ENCODE data around the gene LRRC4C.

LRRC4C gene

GRCh38 chr11:40166892-40167291, 1292.6 kb downstream of the LRRC4C start:
- no CpG with 5 or more reads among the region's 4 CpGs for WGBS, 2 donors (ENCODE audit: extremely low coverage in 2 of 2, insufficient read length in 2 of 2, insufficient replicate concordance in 1 of 2)
- Histone ChIP-seq H3K4me1 (ENCODE audit: control insufficient read depth in 2 of 2, insufficient read depth in 1 of 2, low read depth in 1 of 2, low read length in 2 of 2) (peaks cover 2 to 23% of the 10 kb centered on the region in 2 donors), H3K9me3 (replicated peaks in 1 of 2; ENCODE audit: control insufficient read depth in 2 of 2, insufficient read depth in 1 of 2, low read depth in 1 of 2, low read length in 2 of 2) (no peaks in the 10 kb centered on the region), H4K91ac (ENCODE audit: low read depth, low read length, poor library complexity) (no peak overlapping the region), H2BK5ac (ENCODE audit: low read length) (no peak overlapping the region), H2AK5ac (ENCODE audit: low read depth, low read length) (no peak overlapping the region), H3K27ac (replicated peaks; ENCODE audit: low read length) (no peak overlapping the region), H3K4me2 (ENCODE audit: insufficient read depth, low read length, poor library complexity, severe bottlenecking) (no peak overlapping the region), H3K23ac (ENCODE audit: low read depth, low read length, poor library complexity) (no peak overlapping the region), H3K4me3 (ENCODE audit: low read length in 2 of 2) (no peak overlapping the region), H3K9ac (ENCODE audit: low read depth, low read length, poor library complexity) (no peak overlapping the region), H2BK120ac (ENCODE audit: low read depth, low read length) (no peak overlapping the region), H4K8ac (ENCODE audit: low read depth, low read length) (no peak overlapping the region), H3K18ac (ENCODE audit: low read length) (no peak overlapping the region), H3K27me3 (ENCODE audit: control insufficient read depth in 3 of 3, insufficient read depth in 3 of 3, low read depth in 1 of 3, low read length in 3 of 3) (no peaks in the 10 kb centered on the region), H2BK12ac (ENCODE audit: low read length) (no peak overlapping the region), H2AFZ (ENCODE audit: low read length) (no peak overlapping the region), H3K4ac (ENCODE audit: low read length) (no peak overlapping the region), H3K14ac (ENCODE audit: low read length) (no peak overlapping the region), H3K36me3 (replicated peaks in 1 of 2; ENCODE audit: control insufficient read depth in 2 of 2, insufficient read depth in 2 of 2, low read length in 2 of 2) (no peaks in the 10 kb centered on the region), H3K79me1 (ENCODE audit: low read depth, low read length) (no peaks in the 10 kb centered on the region), H2BK15ac (ENCODE audit: low read length) (no peak overlapping the region)
- no peak for DNase-seq (ENCODE audit: low spot score)

DNA sequence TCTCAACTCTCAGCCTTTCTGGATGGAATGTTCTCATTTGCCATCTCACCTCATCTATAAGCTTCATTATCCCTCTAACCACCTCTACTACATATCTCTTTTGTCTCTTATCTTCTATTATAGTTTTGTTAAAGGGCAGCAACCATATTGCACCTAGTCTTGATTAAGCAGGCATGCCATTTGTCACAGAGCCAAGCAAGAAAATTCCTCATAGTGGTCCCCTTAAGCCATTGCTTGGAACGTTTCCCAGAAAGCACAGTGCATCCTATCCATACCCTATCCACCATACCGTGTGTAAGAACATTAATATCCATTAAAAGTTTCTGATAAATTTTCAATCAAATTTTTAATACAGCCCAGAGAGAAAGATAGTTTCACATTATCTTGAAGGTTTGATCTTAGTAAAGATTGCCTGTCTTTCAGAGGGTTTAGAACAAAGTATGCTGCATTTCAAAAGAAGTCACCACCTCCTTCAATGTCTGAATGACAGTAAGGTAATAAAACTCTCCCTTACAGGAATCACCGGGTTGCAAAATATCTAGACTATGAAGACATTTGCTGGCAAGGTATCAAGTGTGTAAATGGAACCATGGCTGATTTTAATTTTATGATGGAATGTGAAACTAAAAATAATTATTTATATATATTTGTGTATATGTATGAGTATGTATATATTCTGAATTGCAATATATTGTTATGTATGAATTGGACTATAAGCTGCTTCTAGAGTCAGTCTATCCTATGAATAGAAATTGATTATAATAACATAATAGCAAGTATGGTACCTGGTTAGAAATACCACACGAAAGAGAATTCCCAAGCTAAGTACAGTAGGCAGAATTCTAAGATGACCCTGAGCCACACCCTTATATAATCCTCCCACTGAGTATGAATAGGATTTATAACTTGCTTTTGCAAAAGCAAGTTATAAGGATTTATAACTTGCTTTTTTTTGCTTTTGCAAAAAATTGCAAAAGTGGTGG, 1296.3 kb downstream of the LRRC4C start:
- no peaks in the 10 kb centered on the region for H3K36me3 ChIP-seq (replicated peaks in 1 of 2; ENCODE audit: control insufficient read depth in 2 of 2, insufficient read depth in 2 of 2, low read length in 2 of 2)
- H3K18ac ChIP-seq (ENCODE audit: low read length) = no peak overlapping the region
- no peak overlapping the region for H3K4ac ChIP-seq (ENCODE audit: low read length)
- H2AK5ac ChIP-seq (ENCODE audit: low read depth, low read length) = no peak overlapping the region
- H3K14ac ChIP-seq (ENCODE audit: low read length) = no peak overlapping the region
- no peak overlapping the region for H3K23ac ChIP-seq (ENCODE audit: low read depth, low read length, poor library complexity)
- no peak overlapping the region for H2BK12ac ChIP-seq (ENCODE audit: low read length)
- H3K4me1 ChIP-seq (ENCODE audit: control insufficient read depth in 2 of 2, insufficient read depth in 1 of 2, low read depth in 1 of 2, low read length in 2 of 2) = peaks cover under 1 to 16% of the 10 kb centered on the region in 2 donors
- H3K27me3 ChIP-seq (ENCODE audit: control insufficient read depth in 3 of 3, insufficient read depth in 3 of 3, low read depth in 1 of 3, low read length in 3 of 3) = no peaks in the 10 kb centered on the region
- no CpG with 5 or more reads among the region's 4 CpGs for WGBS, 2 donors (ENCODE audit: extremely low coverage in 2 of 2, insufficient read length in 2 of 2, insufficient replicate concordance in 1 of 2)
- no peak overlapping the region for H2BK15ac ChIP-seq (ENCODE audit: low read length)
- no peak for DNase-seq (ENCODE audit: low spot score)
- no peak overlapping the region for H3K9ac ChIP-seq (ENCODE audit: low read depth, low read length, poor library complexity)
- no peak overlapping the region for H3K4me3 ChIP-seq (ENCODE audit: low read length in 2 of 2)
- no peak overlapping the region for H2AFZ ChIP-seq (ENCODE audit: low read length)
- H3K9me3 ChIP-seq (replicated peaks in 1 of 2; ENCODE audit: control insufficient read depth in 2 of 2, insufficient read depth in 1 of 2, low read depth in 1 of 2, low read length in 2 of 2) = no peaks in the 10 kb centered on the region
- H2BK5ac ChIP-seq (ENCODE audit: low read length) = no peak overlapping the region
- H4K8ac ChIP-seq (ENCODE audit: low read depth, low read length) = no peak overlapping the region
- no peak overlapping the region for H2BK120ac ChIP-seq (ENCODE audit: low read depth, low read length)
- H3K79me1 ChIP-seq (ENCODE audit: low read depth, low read length) = no peaks in the 10 kb centered on the region
- no peak overlapping the region for H3K27ac ChIP-seq (replicated peaks; ENCODE audit: low read length)
- no peak overlapping the region for H3K4me2 ChIP-seq (ENCODE audit: insufficient read depth, low read length, poor library complexity, severe bottlenecking)
- no peak overlapping the region for H4K91ac ChIP-seq (ENCODE audit: low read depth, low read length, poor library complexity)

DNA sequence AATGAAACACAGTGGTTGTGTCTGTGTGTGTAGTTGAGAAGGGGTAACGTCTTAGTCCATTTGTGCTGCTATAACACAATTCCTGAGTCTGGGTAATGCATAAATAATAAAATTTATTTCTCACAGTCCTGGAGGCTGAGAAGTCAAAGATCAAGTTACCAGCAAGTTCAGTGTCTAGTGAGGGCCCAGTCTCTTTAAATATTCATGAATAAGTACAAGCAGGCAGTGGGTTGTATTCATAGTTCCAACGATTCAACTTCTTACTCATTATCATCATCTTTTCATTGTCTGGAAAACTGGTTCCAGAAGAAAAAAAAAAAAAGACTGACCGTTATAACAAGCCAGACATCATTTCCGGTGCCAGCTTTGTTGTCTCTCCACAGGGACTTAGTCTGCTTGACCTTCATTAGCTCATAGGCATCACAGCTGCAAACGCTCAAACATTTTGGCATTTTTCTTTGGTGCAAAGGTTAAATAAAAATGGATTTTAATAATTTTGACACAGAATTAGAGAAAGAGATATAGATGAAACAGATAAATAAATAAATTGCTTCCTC, 1297.5 kb downstream of the LRRC4C start:
- Histone ChIP-seq H2AK5ac (ENCODE audit: low read depth, low read length) (no peak overlapping the region), H4K91ac (ENCODE audit: low read depth, low read length, poor library complexity) (no peak overlapping the region), H3K79me1 (ENCODE audit: low read depth, low read length) (no peaks in the 10 kb centered on the region), H3K9me3 (replicated peaks in 1 of 2; ENCODE audit: control insufficient read depth in 2 of 2, insufficient read depth in 1 of 2, low read depth in 1 of 2, low read length in 2 of 2) (no peaks in the 10 kb centered on the region), H3K4ac (ENCODE audit: low read length) (no peak overlapping the region), H2BK120ac (ENCODE audit: low read depth, low read length) (no peak overlapping the region), H3K23ac (ENCODE audit: low read depth, low read length, poor library complexity) (no peak overlapping the region), H3K4me2 (ENCODE audit: insufficient read depth, low read length, poor library complexity, severe bottlenecking) (no peak overlapping the region), H4K8ac (ENCODE audit: low read depth, low read length) (no peak overlapping the region), H3K14ac (ENCODE audit: low read length) (no peak overlapping the region), H2BK12ac (ENCODE audit: low read length) (no peak overlapping the region), H2AFZ (ENCODE audit: low read length) (peak overlapping the region; percentile 38), H3K27ac (replicated peaks; ENCODE audit: low read length) (no peak overlapping the region), H2BK5ac (ENCODE audit: low read length) (no peak overlapping the region), H3K18ac (ENCODE audit: low read length) (no peak overlapping the region), H2BK15ac (ENCODE audit: low read length) (no peak overlapping the region), H3K9ac (ENCODE audit: low read depth, low read length, poor library complexity) (no peak overlapping the region), H3K4me3 (ENCODE audit: low read length in 2 of 2) (no peak overlapping the region), H3K4me1 (ENCODE audit: control insufficient read depth in 2 of 2, insufficient read depth in 1 of 2, low read depth in 1 of 2, low read length in 2 of 2) (peaks cover 0 to 14% of the 10 kb centered on the region in 2 donors), H3K36me3 (replicated peaks in 1 of 2; ENCODE audit: control insufficient read depth in 2 of 2, insufficient read depth in 2 of 2, low read length in 2 of 2) (no peaks in the 10 kb centered on the region), H3K27me3 (ENCODE audit: control insufficient read depth in 3 of 3, insufficient read depth in 3 of 3, low read depth in 1 of 3, low read length in 3 of 3) (no peaks in the 10 kb centered on the region)
- no CpG with 5 or more reads among the region's 5 CpGs for WGBS, 2 donors (ENCODE audit: extremely low coverage in 2 of 2, insufficient read length in 2 of 2, insufficient replicate concordance in 1 of 2)
- DNase-seq (ENCODE audit: low spot score) = no peak

DNA sequence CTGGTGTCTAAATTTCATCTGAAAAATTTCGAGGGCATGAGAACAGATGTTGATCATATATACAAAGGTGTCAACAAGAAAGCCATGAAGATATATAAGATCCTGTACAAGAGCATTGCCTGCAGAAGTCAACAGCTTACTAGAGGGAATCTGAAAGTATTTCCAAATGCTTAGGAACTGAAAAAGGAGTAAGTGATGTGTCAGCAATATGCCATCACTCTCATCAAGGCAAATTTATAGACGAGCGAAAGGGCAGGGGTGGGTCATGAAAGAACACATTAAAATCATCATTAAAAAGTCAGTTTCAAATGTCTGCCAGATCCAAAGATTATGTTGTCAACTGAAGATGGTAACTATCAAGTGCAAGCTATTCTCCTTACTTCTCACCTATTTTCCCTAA, 1299.0 kb downstream of the LRRC4C start:
- DNase-seq (ENCODE audit: low spot score) = no peak
- no peak overlapping the region for H3K4me2 ChIP-seq (ENCODE audit: insufficient read depth, low read length, poor library complexity, severe bottlenecking)
- H2BK120ac ChIP-seq (ENCODE audit: low read depth, low read length) = no peak overlapping the region
- no CpG with 5 or more reads among the region's 3 CpGs for WGBS, 2 donors (ENCODE audit: extremely low coverage in 2 of 2, insufficient read length in 2 of 2, insufficient replicate concordance in 1 of 2)
- no peak overlapping the region for H2BK15ac ChIP-seq (ENCODE audit: low read length)
- H3K9me3 ChIP-seq (replicated peaks in 1 of 2; ENCODE audit: control insufficient read depth in 2 of 2, insufficient read depth in 1 of 2, low read depth in 1 of 2, low read length in 2 of 2) = no peaks in the 10 kb centered on the region
- H3K4ac ChIP-seq (ENCODE audit: low read length) = no peak overlapping the region
- H4K8ac ChIP-seq (ENCODE audit: low read depth, low read length) = no peak overlapping the region
- peaks cover 0 to 14% of the 10 kb centered on the region in 2 donors for H3K4me1 ChIP-seq (ENCODE audit: control insufficient read depth in 2 of 2, insufficient read depth in 1 of 2, low read depth in 1 of 2, low read length in 2 of 2)
- no peak overlapping the region for H3K9ac ChIP-seq (ENCODE audit: low read depth, low read length, poor library complexity)
- H3K18ac ChIP-seq (ENCODE audit: low read length) = no peak overlapping the region
- no peak overlapping the region for H2AFZ ChIP-seq (ENCODE audit: low read length)
- no peaks in the 10 kb centered on the region for H3K79me1 ChIP-seq (ENCODE audit: low read depth, low read length)
- no peak overlapping the region for H2BK5ac ChIP-seq (ENCODE audit: low read length)
- H3K4me3 ChIP-seq (ENCODE audit: low read length in 2 of 2) = no peak overlapping the region
- H2AK5ac ChIP-seq (ENCODE audit: low read depth, low read length) = no peak overlapping the region
- no peak overlapping the region for H3K14ac ChIP-seq (ENCODE audit: low read length)
- no peak overlapping the region for H3K23ac ChIP-seq (ENCODE audit: low read depth, low read length, poor library complexity)
- no peak overlapping the region for H4K91ac ChIP-seq (ENCODE audit: low read depth, low read length, poor library complexity)
- H3K27me3 ChIP-seq (ENCODE audit: control insufficient read depth in 3 of 3, insufficient read depth in 3 of 3, low read depth in 1 of 3, low read length in 3 of 3) = no peaks in the 10 kb centered on the region
- no peak overlapping the region for H2BK12ac ChIP-seq (ENCODE audit: low read length)
- H3K36me3 ChIP-seq (replicated peaks in 1 of 2; ENCODE audit: control insufficient read depth in 2 of 2, insufficient read depth in 2 of 2, low read length in 2 of 2) = no peaks in the 10 kb centered on the region
- H3K27ac ChIP-seq (replicated peaks; ENCODE audit: low read length) = no peak overlapping the region
